SK-N-SH (cell line): Measurements from ENCODE around the gene DLG2. TPM values are rescaled to one million over a fixed set of nuclear protein-coding genes. Genes with fewer than 3 reads are reported as not detected.

Experiments
- CTCF ChIA-PET: fragments of 300-600, 350-600 bp; formaldehyde crosslinking; extraction: SDS; loops from one replicate; lab custom pipeline; 2021; lab: Yijun Ruan, JAX
- POLR2A ChIA-PET: fragments of 350-600 bp; sonication (Branson Sonifier 250); formaldehyde crosslinking; extraction: SDS; loops from one replicate; lab custom pipeline; 2020; ENCODE audit warnings: antibody characterized with exemption, inconsistent platforms; lab: Yijun Ruan, JAX
- DNase-seq: peaks from one replicate; pipeline ENCODE4 v3.0.0; 2012
- H2AFZ ChIP-seq: fragments of 200-600 bp; sonication (generic); 2 replicates; pipeline ENCODE4 v1.8.1; 2016; ENCODE audit warnings: antibody characterized with exemption, mild to moderate bottlenecking, low read depth
- H3F3A ChIP-seq: fragments of 200-600 bp; sonication (generic); replicated peaks from 2 replicates; pipeline ENCODE3; 2016; ENCODE audit warnings: antibody characterized with exemption, mild to moderate bottlenecking; ENCODE audit not compliant: insufficient read depth
- H3K27ac ChIP-seq, 2 experiments: fragments of 200-500 bp in 1 of 2; fragments of 200-600 bp in 1 of 2; sonication (Bioruptor generic) in 1 of 2; sonication (generic), shearing (Covaris generic) in 1 of 2; 2 replicates each; pipeline versions ENCODE4 v1.5.1 to v1.6.1; 2014 to 2016; ENCODE audit warnings: low read depth in 2 of 2, inconsistent platforms in 1 of 2, low read length in 1 of 2, mild to moderate bottlenecking in 1 of 2, mixed read lengths in 1 of 2
- H3K27me3 ChIP-seq: fragments of 200-600 bp; sonication (generic), shearing (Covaris generic); 2 replicates; pipeline ENCODE4 v1.6.1; 2016; ENCODE audit warnings: mixed run types; ENCODE audit not compliant: insufficient read depth
- H3K36me3 ChIP-seq, 2 experiments: fragments of 200-500 bp in 1 of 2; fragments of 200-600 bp in 1 of 2; sonication (Bioruptor generic) in 1 of 2; sonication (generic) in 1 of 2; replicated peaks in 1 of 2; 2 replicates each; pipeline versions ENCODE3 to v1.5.1; 2014 to 2016; ENCODE audit warnings: low read length in 1 of 2, mild to moderate bottlenecking in 1 of 2; ENCODE audit not compliant: insufficient read depth in 2 of 2, control insufficient read depth in 1 of 2
- H3K4me1 ChIP-seq, 2 experiments: fragments of 200-500 bp in 1 of 2; fragments of 200-600 bp in 1 of 2; sonication (Bioruptor generic) in 1 of 2; sonication (generic), shearing (Covaris generic) in 1 of 2; 2 replicates each; pipeline versions ENCODE4 v1.5.1 to v1.6.1; 2014 to 2016; ENCODE audit warnings: low read depth in 1 of 2, low read length in 1 of 2, mixed run types in 1 of 2; ENCODE audit not compliant: insufficient read depth in 2 of 2, control insufficient read depth in 1 of 2
- H3K4me2 ChIP-seq: fragments of 200-600 bp; sonication (generic), shearing (Covaris generic); 2 replicates; pipeline ENCODE4 v1.6.1; 2017; ENCODE audit warnings: mixed run types
- H3K4me3 ChIP-seq, 2 experiments: fragments of 200-500 bp in 1 of 2; fragments of 200-600 bp in 1 of 2; sonication (Bioruptor generic) in 1 of 2; sonication (generic), shearing (Covaris generic) in 1 of 2; 2 replicates each; pipeline versions ENCODE4 v1.5.1 to v1.8.1; 2014 to 2016; ENCODE audit warnings: low read depth in 2 of 2, inconsistent platforms in 1 of 2, low read length in 1 of 2, mild to moderate bottlenecking in 1 of 2, mixed read lengths in 1 of 2, moderate library complexity in 1 of 2
- H3K79me2 ChIP-seq: fragments of 200-600 bp; sonication (generic); 2 replicates; pipeline ENCODE4 v1.8.1; 2017; ENCODE audit warnings: mild to moderate bottlenecking; ENCODE audit not compliant: insufficient read depth
- H3K9ac ChIP-seq: fragments of 200-600 bp; sonication (generic); 2 replicates; pipeline ENCODE4 v1.6.1; 2017; ENCODE audit warnings: mixed run types
- H3K9me2 ChIP-seq: fragments of 200-600 bp; sonication (generic); 2 replicates; pipeline ENCODE4 v1.6.1; 2017; ENCODE audit warnings: mixed run types
- H3K9me3 ChIP-seq: fragments of 200-600 bp; sonication (generic); 2 replicates; pipeline ENCODE4 v1.6.1; 2017; ENCODE audit warnings: mixed run types, mild to moderate bottlenecking, moderate library complexity
- H4K20me1 ChIP-seq: fragments of 200-600 bp; sonication (generic); 2 replicates; pipeline ENCODE4 v1.6.1; 2017; ENCODE audit warnings: mild to moderate bottlenecking, mixed run types; ENCODE audit not compliant: insufficient read depth
- FOXJ3 ChIP-seq: sonication (generic); formaldehyde crosslinking; IDR thresholded peaks from 2 replicates; pipeline ENCODE4 v1.5.1; 2020; ENCODE audit warnings: mild to moderate bottlenecking, missing genetic modification reagents
- IRF3 ChIP-seq: fragments of 150-350 bp; IDR thresholded peaks from 2 replicates; pipeline ENCODE4 v1.6.1; 2016; ENCODE audit warnings: mild to moderate bottlenecking, low read depth, low read length
- POLR2AphosphoS5 ChIP-seq: IDR thresholded peaks from 2 replicates; pipeline ENCODE4 v1.6.1; 2012; ENCODE audit warnings: low read depth, low read length
- REST ChIP-seq: IDR thresholded peaks from 2 replicates; pipeline ENCODE4 v1.6.1; 2012; ENCODE audit warnings: mild to moderate bottlenecking, low read depth, low read length, moderate library complexity
- RFX5 ChIP-seq: IDR thresholded peaks from 2 replicates; pipeline ENCODE4 v1.6.1; 2012; ENCODE audit warnings: mild to moderate bottlenecking, improper control_type of control experiment, low read length
- USF2 ChIP-seq: fragments of 150-350 bp; IDR thresholded peaks from 2 replicates; pipeline ENCODE4 v1.6.1; 2017; ENCODE audit warnings: antibody characterized with exemption, low read length, low read depth, borderline replicate concordance
- WGBS: methylation state at CpG from one replicate; pipeline ENCODE4 v1.1.6; 2017; ENCODE audit warnings: low lambda C conversion rate; 5-methylcytosine and 5-hydroxymethylcytosine counted together
- polyA plus RNA-seq, 3 experiments: library from polyadenylated mRNA; depleted of rRNA; stranded (reverse); fragments of >200 nt; gene quantifications; 2 replicates each; pipeline ENCODE4 v1.2.3, GENCODE V29; 2012

DLG2 gene
- polyA plus RNA-seq, 1 of the 3 experiments (the other 2 are of a cell fraction) = 0.21 TPM

- no peaks in the 10 kb centered on the region for H3K79me2 ChIP-seq
- no peak overlapping the region for H3K9ac ChIP-seq
- no peak overlapping the region for H2AFZ ChIP-seq
- no peak overlapping the region for H3K4me2 ChIP-seq
- TF ChIP-seq REST = no peak
- H3K4me1 ChIP-seq = no peaks in the 10 kb centered on the region
- ChIA-PET CTCF (interaction anchor here (1.3 to 1.7 kb wide), 2 partner anchors 519 to 528 kb away, joined by 4 read pairs; no protein-coding TSS in a partner anchor), POLR2A (no interaction called here)
- no peak overlapping the region for H3K27ac ChIP-seq
- no peaks in the 10 kb centered on the region for H3F3A ChIP-seq
- DNase-seq = no peak
- no peaks in the 10 kb centered on the region for H4K20me1 ChIP-seq
- no peaks in the 10 kb centered on the region for H3K27me3 ChIP-seq
- H3K9me2 ChIP-seq = no peaks in the 10 kb centered on the region
- no peak overlapping the region for H3K4me3 ChIP-seq
- H3K9me3 ChIP-seq = no peaks in the 10 kb centered on the region
- no peaks in the 10 kb centered on the region for H3K36me3 ChIP-seq
Observed at GRCh38 chr11:84355911-84356310, 1271.2 kb downstream of the DLG2 start.

- Histone ChIP-seq H3K27me3 (no peaks in the 10 kb centered on the region), H3K4me3 (no peak overlapping the region), H3K79me2 (no peaks in the 10 kb centered on the region), H3F3A (no peaks in the 10 kb centered on the region), H3K4me2 (no peak overlapping the region), H3K36me3 (no peaks in the 10 kb centered on the region), H3K27ac (no peak overlapping the region), H3K9ac (no peak overlapping the region), H2AFZ (no peak overlapping the region), H4K20me1 (no peaks in the 10 kb centered on the region), H3K4me1 (no peaks in the 10 kb centered on the region), H3K9me3 (no peaks in the 10 kb centered on the region), H3K9me2 (no peaks in the 10 kb centered on the region)
- ChIA-PET CTCF (interaction anchor here (1.4 to 1.6 kb wide), 2 partner anchors 10 to 14 kb away, joined by 3 to 6 read pairs; no protein-coding TSS in a partner anchor), POLR2A (no interaction called here)
- no peak for DNase-seq
- TF ChIP-seq IRF3 (no peak), USF2 (no peak), POLR2AphosphoS5 (no peak), RFX5 (no peak), FOXJ3 (no peak)
- WGBS = 34% methylated on average over 1 of the region's 1 CpG
Observed at GRCh38 chr11:84345597-84345996, 1281.5 kb downstream of the DLG2 start.
